OCI-LY7 (cell line): ENCODE measurements around the gene ANKS1A. TPM values are rescaled to one million over a fixed set of nuclear protein-coding genes. Genes with fewer than 3 reads are reported as not detected.

Experiments used
- BruUV-seq: library from RNA; stranded (reverse); fragments of 400-500 nt; replicated peaks from 2 replicates; lab custom pipeline; 2021; lab: Mats Ljungman, UMichigan
- CTCF ChIA-PET: fragments of 300-600 bp; sonication (Branson Sonifier 250); formaldehyde crosslinking; loops from one replicate; lab custom pipeline; 2022; ENCODE audit warnings: antibody characterized with exemption; ENCODE audit not compliant: unreplicated experiment; lab: Charles Lee
- POLR2A ChIA-PET: fragments of 300-600 bp; sonication (Branson Sonifier 250); formaldehyde crosslinking; loops from one replicate; lab custom pipeline; 2022; ENCODE audit warnings: antibody characterized with exemption; lab: Charles Lee
- DNase-seq: peaks from one replicate; pipeline ENCODE4 v3.0.0-alpha.2; 2015; ENCODE audit warnings: low spot score
- H2AFZ ChIP-seq: fragments of 200-600 bp; sonication (generic), shearing (Covaris generic); 2 replicates; pipeline ENCODE4 v1.6.1; 2014; ENCODE audit warnings: mild to moderate bottlenecking, antibody characterized with exemption, low read length, moderate library complexity
- H3K27ac ChIP-seq: fragments of 200-600 bp; sonication (generic); 2 replicates; pipeline ENCODE4 v1.5.1; 2014; ENCODE audit warnings: mixed run types, low read depth, mild to moderate bottlenecking, moderate library complexity, low read length, inconsistent platforms; ENCODE audit not compliant: poor library complexity, severe bottlenecking
- H3K36me3 ChIP-seq: fragments of 200-600 bp; sonication (generic); 2 replicates; pipeline ENCODE4 v1.6.1; 2014; ENCODE audit warnings: mild to moderate bottlenecking, antibody characterized with exemption, low read length, moderate library complexity, mixed read lengths; ENCODE audit not compliant: insufficient read depth
- H3K4me1 ChIP-seq: fragments of 200-600 bp; sonication (generic); 2 replicates; pipeline ENCODE4 v1.5.1; 2014; ENCODE audit warnings: mild to moderate bottlenecking, low read length; ENCODE audit not compliant: insufficient read depth, poor library complexity, severe bottlenecking
- H3K4me2 ChIP-seq: fragments of 200-600 bp; sonication (generic); 2 replicates; pipeline ENCODE4 v1.6.1; 2014; ENCODE audit warnings: mild to moderate bottlenecking, low read length
- H3K4me3 ChIP-seq: fragments of 200-600 bp; sonication (generic); 2 replicates; pipeline ENCODE4 v1.5.1; 2014; ENCODE audit warnings: mild to moderate bottlenecking, low read depth, low read length; ENCODE audit not compliant: poor library complexity, severe bottlenecking
- H3K79me2 ChIP-seq: fragments of 200-600 bp; sonication (generic); 2 replicates; pipeline ENCODE4 v1.6.1; 2016; ENCODE audit warnings: low read depth, mild to moderate bottlenecking, low read length, moderate library complexity, mixed read lengths; ENCODE audit not compliant: insufficient read depth
- H3K9me2 ChIP-seq: fragments of 200-600 bp; sonication (generic); 2 replicates; pipeline ENCODE4 v1.6.1; 2016; ENCODE audit warnings: mild to moderate bottlenecking, low read length, mixed read lengths; ENCODE audit not compliant: insufficient read depth
- H3K9me3 ChIP-seq: fragments of 200-600 bp; sonication (generic); 2 replicates; pipeline ENCODE4 v1.6.1; 2014; ENCODE audit warnings: mild to moderate bottlenecking, mixed run types, low read length, mixed read lengths
- H4K20me1 ChIP-seq: fragments of 200-600 bp; sonication (generic); 2 replicates; pipeline ENCODE4 v1.6.1; 2014; ENCODE audit warnings: mild to moderate bottlenecking, antibody characterized with exemption, low read length, moderate library complexity, mixed read lengths; ENCODE audit not compliant: insufficient read depth
- EZH2phosphoT487 ChIP-seq: fragments of 200-600 bp; sonication (generic); IDR thresholded peaks from 2 replicates; pipeline ENCODE4 v1.6.1; 2018; ENCODE audit warnings: low read depth, borderline replicate concordance, mild to moderate bottlenecking, mixed run types, antibody characterized with exemption, low read length, moderate library complexity, mixed read lengths
- intact Hi-C: fragments of 100-400 bp; cut with micrococcal nuclease; formaldehyde crosslinking; loops from one replicate; pipeline ENCODE4 v1.10.0; 2022; ENCODE audit not compliant: unreplicated experiment
- total RNA-seq, 2 experiments: library from RNA; depleted of rRNA in 1 of 2; stranded (reverse); fragments of >200 nt in 1 of 2; shearing (Covaris generic) in 1 of 2; gene quantifications; 2 replicates each; pipeline ENCODE4 v1.2.3, GENCODE V29; 2014 to 2022
- TF ChIP-seq, protein P1 (sequence below): fragments of 200-600 bp; sonication (generic); conservative IDR thresholded peaks from 2 replicates; pipeline ENCODE4 v1.5.1; 2014; ENCODE audit warnings: mild to moderate bottlenecking, antibody characterized with exemption, low read length, moderate library complexity, mixed read lengths

Gene ANKS1A
- total RNA-seq, 2 experiments from 2014 or later = 7.8 to 13.8 TPM

- intact Hi-C loops = no loop called here
- no peak for DNase-seq
- Histone ChIP-seq H4K20me1 (no peaks in the 10 kb centered on the region), H3K27ac (no peak overlapping the region), H3K36me3 (no peaks in the 10 kb centered on the region), H3K9me2 (no peaks in the 10 kb centered on the region), H3K4me1 (no peaks in the 10 kb centered on the region), H2AFZ (no peak overlapping the region), H3K9me3 (no peaks in the 10 kb centered on the region), H3K4me2 (no peak overlapping the region), H3K4me3 (no peak overlapping the region), H3K79me2 (no peaks in the 10 kb centered on the region)
- TF ChIP-seq, protein P1, sequence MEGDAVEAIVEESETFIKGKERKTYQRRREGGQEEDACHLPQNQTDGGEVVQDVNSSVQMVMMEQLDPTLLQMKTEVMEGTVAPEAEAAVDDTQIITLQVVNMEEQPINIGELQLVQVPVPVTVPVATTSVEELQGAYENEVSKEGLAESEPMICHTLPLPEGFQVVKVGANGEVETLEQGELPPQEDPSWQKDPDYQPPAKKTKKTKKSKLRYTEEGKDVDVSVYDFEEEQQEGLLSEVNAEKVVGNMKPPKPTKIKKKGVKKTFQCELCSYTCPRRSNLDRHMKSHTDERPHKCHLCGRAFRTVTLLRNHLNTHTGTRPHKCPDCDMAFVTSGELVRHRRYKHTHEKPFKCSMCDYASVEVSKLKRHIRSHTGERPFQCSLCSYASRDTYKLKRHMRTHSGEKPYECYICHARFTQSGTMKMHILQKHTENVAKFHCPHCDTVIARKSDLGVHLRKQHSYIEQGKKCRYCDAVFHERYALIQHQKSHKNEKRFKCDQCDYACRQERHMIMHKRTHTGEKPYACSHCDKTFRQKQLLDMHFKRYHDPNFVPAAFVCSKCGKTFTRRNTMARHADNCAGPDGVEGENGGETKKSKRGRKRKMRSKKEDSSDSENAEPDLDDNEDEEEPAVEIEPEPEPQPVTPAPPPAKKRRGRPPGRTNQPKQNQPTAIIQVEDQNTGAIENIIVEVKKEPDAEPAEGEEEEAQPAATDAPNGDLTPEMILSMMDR = no peak
- TF ChIP-seq EZH2phosphoT487 = no peak
- POLR2A ChIA-PET = no interaction called here
- BruUV-seq = no TSS peak
- CTCF ChIA-PET = no interaction called here
Measured at GRCh38 chr6:35072051-35072697, 183.1 kb downstream of the ANKS1A start.

DNA sequence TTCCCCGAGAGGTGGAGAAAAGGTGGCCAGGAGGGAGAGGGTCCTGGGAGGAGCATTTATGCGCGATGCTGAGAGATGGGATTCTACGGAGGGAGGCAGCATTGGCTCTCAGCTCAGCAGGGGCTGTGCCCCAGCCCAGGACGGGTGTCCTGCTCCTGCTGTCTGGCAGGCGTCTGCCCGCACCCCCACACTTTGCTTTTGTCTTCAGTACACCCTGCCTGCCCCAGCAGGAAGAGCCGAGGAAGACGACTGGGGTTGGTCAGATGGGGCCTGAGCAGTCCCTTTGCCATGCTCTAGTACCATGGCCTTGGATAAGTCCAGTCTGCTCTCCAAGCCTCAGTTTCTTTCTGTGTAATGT, 183.6 kb downstream of the ANKS1A start:
- no peak overlapping the region for H3K4me3 ChIP-seq
- ChIA-PET CTCF (no interaction called here), POLR2A (no interaction called here)
- no peak overlapping the region for H3K27ac ChIP-seq
- H3K4me2 ChIP-seq = no peak overlapping the region
- no peak overlapping the region for H2AFZ ChIP-seq
- no TSS peak for BruUV-seq
- no peaks in the 10 kb centered on the region for H3K36me3 ChIP-seq
- DNase-seq = no peak
- H3K9me3 ChIP-seq = no peaks in the 10 kb centered on the region
- intact Hi-C loops = no loop called here
- no peak for TF ChIP-seq EZH2phosphoT487
- TF ChIP-seq, protein P1 = no peak
- no peaks in the 10 kb centered on the region for H3K9me2 ChIP-seq
- no peaks in the 10 kb centered on the region for H3K4me1 ChIP-seq
- H4K20me1 ChIP-seq = no peaks in the 10 kb centered on the region
- H3K79me2 ChIP-seq = no peaks in the 10 kb centered on the region

- no peaks in the 10 kb centered on the region for H3K9me3 ChIP-seq
- no peak overlapping the region for H3K27ac ChIP-seq
- BruUV-seq = no TSS peak
- H3K4me1 ChIP-seq = no peaks in the 10 kb centered on the region
- intact Hi-C loops = no loop called here
- no peaks in the 10 kb centered on the region for H3K36me3 ChIP-seq
- no peaks in the 10 kb centered on the region for H3K79me2 ChIP-seq
- no peak for DNase-seq
- no peak overlapping the region for H3K4me3 ChIP-seq
- H2AFZ ChIP-seq = no peak overlapping the region
- H3K4me2 ChIP-seq = no peak overlapping the region
- ChIA-PET POLR2A (no interaction called here), CTCF (no interaction called here)
- TF ChIP-seq, protein P1 = no peak
- no peak for TF ChIP-seq EZH2phosphoT487
- no peaks in the 10 kb centered on the region for H3K9me2 ChIP-seq
- no peaks in the 10 kb centered on the region for H4K20me1 ChIP-seq
Measured at GRCh38 chr6:35073211-35073610, 184.2 kb downstream of the ANKS1A start.
